ENCODE measurements around the gene PUSL1.

- no peak for TF ChIP-seq TAF1 (IDR thresholded peaks at IDR 0.05; ENCODE audit: low read depth, low read length)
- TF ChIP-seq POLR2A (IDR thresholded peaks at IDR 0.05; ENCODE audit: low read depth, low read length) = no peak
Measured at GRCh38 chr1:1342584-1343115, 34.3 kb downstream of the PUSL1 start.
